ENCODE measurements around the gene ATG16L1. TPM values are rescaled to one million over a fixed set of nuclear protein-coding genes. Genes with fewer than 3 reads are reported as not detected.
A peak's percentile ranks its signal among the peaks of the same experiment; 100 is the strongest.

Gene ATG16L1
- total and polyA plus RNA-seq, 4 experiments from 2014 or later: 12.3 to 89.4 (median 50.5) TPM

- CTCF ChIA-PET (ENCODE audit: partially characterized antibody): interaction anchor here (1.3 kb wide), 1 partner anchor 23 kb away, joined by 3 read pairs; no protein-coding TSS in a partner anchor
- Histone ChIP-seq H3K27ac (ENCODE audit: low read depth, low read length) (no peak overlapping the region), H3K4me1 (ENCODE audit: insufficient read depth, low read length) (peaks cover 24% of the 10 kb centered on the region), H3K27me3 (ENCODE audit: insufficient read depth, low read length) (no peaks in the 10 kb centered on the region), H3K9me3 (ENCODE audit: control insufficient read depth in 1 of 2, low read length in 2 of 2) (no peaks in the 10 kb centered on the region), H3K4me3 (ENCODE audit: low read length in 2 of 2) (no peak overlapping the region), H3K36me3 (ENCODE audit: insufficient read depth, low read length) (no peaks in the 10 kb centered on the region)
- POLR2A ChIA-PET (ENCODE audit: partially characterized antibody): no interaction called here
- intact Hi-C loops (cut with micrococcal nuclease): no loop called here
- Mint-ChIP-seq H3K4me1 (peaks cover 9 to 25% (median 17%) of the 10 kb centered on the region in 4 donors), H3K27ac (peak overlapping the region in 2 of 7 donors; percentile 56 to 58), H3K4me3 (no peak overlapping the region), H3K9me3 (peaks cover 0 to 2% (median 0%) of the 10 kb centered on the region in 8 donors), H3K36me3 (no peaks in the 10 kb centered on the region), H3K27me3 (peaks cover 0 to 1% of the 10 kb centered on the region in 2 donors)
- peak in 1 of 5 donors; percentile 13 for DNase-seq
Measured at GRCh38 chr2:233227346-233227978, 24.0 kb upstream of the ATG16L1 start.

GRCh38 chr2:233228376-233228775, 23.1 kb upstream of the ATG16L1 start:
- Histone ChIP-seq H3K36me3 (ENCODE audit: insufficient read depth, low read length) (no peaks in the 10 kb centered on the region), H3K4me1 (ENCODE audit: insufficient read depth, low read length) (peaks cover 24% of the 10 kb centered on the region), H3K9me3 (ENCODE audit: control insufficient read depth in 1 of 2, low read length in 2 of 2) (no peaks in the 10 kb centered on the region), H3K27ac (ENCODE audit: low read depth, low read length) (no peak overlapping the region), H3K4me3 (ENCODE audit: low read length in 2 of 2) (no peak overlapping the region), H3K27me3 (ENCODE audit: insufficient read depth, low read length) (no peaks in the 10 kb centered on the region)
- peaks cover 0 to 1% of the 10 kb centered on the region in 2 donors for H3K27me3 Mint-ChIP-seq
- ChIA-PET CTCF (ENCODE audit: partially characterized antibody) (no interaction called here), POLR2A (ENCODE audit: partially characterized antibody) (interaction anchor here (0.8 kb wide), 1 partner anchor 168 kb away, joined by 4 read pairs; the partner anchor contains the start of gene INPP5D)
- H3K36me3 Mint-ChIP-seq: no peaks in the 10 kb centered on the region
- H3K9me3 Mint-ChIP-seq: peaks cover 0 to 2% (median 0%) of the 10 kb centered on the region in 8 donors
- H3K4me3 Mint-ChIP-seq: no peak overlapping the region
- peaks cover 9 to 30% (median 18%) of the 10 kb centered on the region in 4 donors for H3K4me1 Mint-ChIP-seq
- DNase-seq: no peak
- H3K27ac Mint-ChIP-seq: no peak overlapping the region
- intact Hi-C loops (cut with micrococcal nuclease): no loop called here

GRCh38 chr2:233233618-233234230, 17.7 kb upstream of the ATG16L1 start:
- Histone ChIP-seq H3K27ac (ENCODE audit: low read depth, low read length) (peak overlapping the region; percentile 14), H3K9me3 (ENCODE audit: control insufficient read depth in 1 of 2, low read length in 2 of 2) (no peaks in the 10 kb centered on the region), H3K36me3 (ENCODE audit: insufficient read depth, low read length) (no peaks in the 10 kb centered on the region), H3K4me3 (ENCODE audit: low read length in 2 of 2) (no peak overlapping the region), H3K27me3 (ENCODE audit: insufficient read depth, low read length) (no peaks in the 10 kb centered on the region), H3K4me1 (ENCODE audit: insufficient read depth, low read length) (peaks cover 57% of the 10 kb centered on the region)
- H3K4me1 Mint-ChIP-seq: peaks cover 31 to 56% (median 46%) of the 10 kb centered on the region in 4 donors
- H3K9me3 Mint-ChIP-seq: peaks cover 0 to 2% (median 0%) of the 10 kb centered on the region in 8 donors
- POLR2A ChIA-PET (ENCODE audit: partially characterized antibody): interaction anchor here (0.9 to 1.3 kb wide), 5 partner anchors 16 to 37 kb away, joined by 3 to 4 read pairs (median 3); partner anchors contain the start of gene ATG16L1
- peak overlapping the region in 6 of 8 donors; percentile 44 to 70 (median 51) for H3K4me3 Mint-ChIP-seq
- no peaks in the 10 kb centered on the region for H3K36me3 Mint-ChIP-seq
- H3K27me3 Mint-ChIP-seq: no peaks in the 10 kb centered on the region
- peak overlapping the region in 6 of 7 donors; percentile 71 to 86 (median 74) for H3K27ac Mint-ChIP-seq
- CTCF ChIA-PET (ENCODE audit: partially characterized antibody): interaction anchor here (2.0 to 4.2 kb wide), 2 partner anchors 11 to 17 kb away, joined by 5 to 21 read pairs; partner anchors contain the start of gene ATG16L1
- intact Hi-C loops (cut with micrococcal nuclease): no loop called here
- DNase-seq: no peak

- Histone ChIP-seq H3K27ac (ENCODE audit: low read depth, low read length) (peak overlapping the region; percentile 14), H3K27me3 (ENCODE audit: insufficient read depth, low read length) (no peaks in the 10 kb centered on the region), H3K4me3 (ENCODE audit: low read length in 2 of 2) (no peak overlapping the region), H3K36me3 (ENCODE audit: insufficient read depth, low read length) (no peaks in the 10 kb centered on the region), H3K9me3 (ENCODE audit: control insufficient read depth in 1 of 2, low read length in 2 of 2) (no peaks in the 10 kb centered on the region), H3K4me1 (ENCODE audit: insufficient read depth, low read length) (peaks cover 63% of the 10 kb centered on the region)
- peak overlapping the region in 7 of 8 donors; percentile 44 to 70 (median 51) for H3K4me3 Mint-ChIP-seq
- peak overlapping the region in 6 of 7 donors; percentile 71 to 86 (median 74) for H3K27ac Mint-ChIP-seq
- no peaks in the 10 kb centered on the region for H3K27me3 Mint-ChIP-seq
- ChIA-PET CTCF (ENCODE audit: partially characterized antibody) (interaction anchor here (0.7 to 4.2 kb wide), 3 partner anchors 11 to 174 kb away, joined by 4 to 21 read pairs (median 5); partner anchors contain the start of genes ATG16L1 and INPP5D), POLR2A (ENCODE audit: partially characterized antibody) (interaction anchor here (0.9 to 1.3 kb wide), 5 partner anchors 16 to 37 kb away, joined by 3 to 4 read pairs (median 3); partner anchors contain the start of gene ATG16L1)
- peaks cover 0 to 3% of the 10 kb centered on the region in 2 donors for H3K36me3 Mint-ChIP-seq
- peaks cover 0 to 4% (median 0%) of the 10 kb centered on the region in 8 donors for H3K9me3 Mint-ChIP-seq
- peaks cover 36 to 61% (median 51%) of the 10 kb centered on the region in 4 donors for H3K4me1 Mint-ChIP-seq
- intact Hi-C loops (cut with micrococcal nuclease): no loop called here
- DNase-seq: peak in 1 of 5 donors; percentile 46
Measured at GRCh38 chr2:233234264-233234663, 17.2 kb upstream of the ATG16L1 start.

- H3K4me1 ChIP-seq (ENCODE audit: insufficient read depth, low read length): peaks cover 67% of the 10 kb centered on the region
Measured at GRCh38 chr2:233234996-233235395, 16.5 kb upstream of the ATG16L1 start.

GRCh38 chr2:233235977-233236376, 15.5 kb upstream of the ATG16L1 start:
- Histone ChIP-seq H3K9me3 (ENCODE audit: control insufficient read depth in 1 of 2, low read length in 2 of 2) (no peaks in the 10 kb centered on the region), H3K27me3 (ENCODE audit: insufficient read depth, low read length) (no peaks in the 10 kb centered on the region), H3K27ac (ENCODE audit: low read depth, low read length) (no peak overlapping the region), H3K36me3 (ENCODE audit: insufficient read depth, low read length) (no peaks in the 10 kb centered on the region), H3K4me1 (ENCODE audit: insufficient read depth, low read length) (peaks cover 66% of the 10 kb centered on the region), H3K4me3 (ENCODE audit: low read length in 2 of 2) (no peak overlapping the region)
- CTCF ChIA-PET (ENCODE audit: partially characterized antibody): interaction anchor here (4.2 kb wide), 1 partner anchor 15 kb away, joined by 21 read pairs; the partner anchor contains the start of gene ATG16L1
- intact Hi-C loops (cut with micrococcal nuclease): no loop called here
- Mint-ChIP-seq H3K27me3 (no peaks in the 10 kb centered on the region), H3K36me3 (peaks cover 0 to 3% of the 10 kb centered on the region in 2 donors), H3K4me1 (peaks cover 42 to 68% (median 55%) of the 10 kb centered on the region in 4 donors), H3K27ac (peak overlapping the region in 2 of 7 donors; percentile 4 to 64), H3K4me3 (no peak overlapping the region), H3K9me3 (peaks cover 0 to 6% (median 0%) of the 10 kb centered on the region in 8 donors)
- DNase-seq: peak in 1 of 5 donors; percentile 16
- POLR2A ChIA-PET (ENCODE audit: partially characterized antibody): interaction anchor here (1.4 to 3.1 kb wide), 2 partner anchors 11 to 15 kb away, joined by 3 to 13 read pairs; partner anchors contain the start of gene ATG16L1

More at GRCh38 chr2:233234996-233235395, 16.5 kb upstream of the ATG16L1 start:
- Mint-ChIP-seq H3K4me1 (peaks cover 42 to 68% (median 55%) of the 10 kb centered on the region in 4 donors), H3K9me3 (peaks cover 0 to 6% (median 0%) of the 10 kb centered on the region in 8 donors), H3K4me3 (peak overlapping the region in 4 of 8 donors; percentile 6 to 67 (median 34)), H3K27me3 (no peaks in the 10 kb centered on the region), H3K27ac (peak overlapping the region in 3 of 7 donors; percentile 24 to 74 (median 35)), H3K36me3 (peaks cover 0 to 3% of the 10 kb centered on the region in 2 donors)
- no peak for DNase-seq
- ChIA-PET CTCF (ENCODE audit: partially characterized antibody) (interaction anchor here (2.0 to 4.2 kb wide), 2 partner anchors 10 to 16 kb away, joined by 5 to 21 read pairs; partner anchors contain the start of gene ATG16L1), POLR2A (ENCODE audit: partially characterized antibody) (interaction anchor here (1.0 to 3.1 kb wide), 4 partner anchors 12 to 33 kb away, joined by 3 to 13 read pairs (median 3); partner anchors contain the start of gene ATG16L1)
- no peaks in the 10 kb centered on the region for H3K9me3 ChIP-seq (ENCODE audit: control insufficient read depth in 1 of 2, low read length in 2 of 2)
- no peaks in the 10 kb centered on the region for H3K36me3 ChIP-seq (ENCODE audit: insufficient read depth, low read length)
- intact Hi-C loops (cut with micrococcal nuclease): no loop called here
- H3K4me3 ChIP-seq (ENCODE audit: low read length in 2 of 2): no peak overlapping the region
- H3K27ac ChIP-seq (ENCODE audit: low read depth, low read length): no peak overlapping the region
- H3K27me3 ChIP-seq (ENCODE audit: insufficient read depth, low read length): no peaks in the 10 kb centered on the region
